CD4-positive, alpha-beta T cell treated with Interleukin-12 subunit alpha and Interleukin-12 subunit beta, for 1 hour (primary cell): ENCODE results near the gene PRKCI.
"Not testable (repeated sequence)": the region's sequence is repeated elsewhere in the genome, so short reads cannot be mapped to it uniquely, and the experiment has no call there.

Experiments
- DNase-seq: peaks from one replicate; pipeline ENCODE4 v3.0.0-alpha.2; 2020

PRKCI gene

DNA sequence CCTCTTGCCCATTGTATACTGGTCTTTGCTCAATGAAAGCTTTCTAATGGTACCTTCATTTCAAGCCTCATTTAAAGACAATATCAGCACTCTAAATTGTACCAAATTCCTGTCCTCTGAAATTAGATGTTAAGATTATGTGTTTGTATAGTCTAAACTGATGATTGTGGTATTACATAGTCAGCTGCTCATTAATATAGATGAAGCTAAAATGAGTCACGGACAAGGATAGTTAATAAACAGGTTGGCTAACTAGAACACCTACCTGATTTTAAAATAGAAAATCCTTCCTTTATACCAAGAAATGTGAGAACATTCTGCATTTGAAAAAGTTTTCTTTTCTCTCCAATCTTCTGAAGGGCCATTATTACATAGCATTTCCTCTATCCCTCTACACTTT, 2.9 kb downstream of the PRKCI start:
- no peak for DNase-seq

DNA sequence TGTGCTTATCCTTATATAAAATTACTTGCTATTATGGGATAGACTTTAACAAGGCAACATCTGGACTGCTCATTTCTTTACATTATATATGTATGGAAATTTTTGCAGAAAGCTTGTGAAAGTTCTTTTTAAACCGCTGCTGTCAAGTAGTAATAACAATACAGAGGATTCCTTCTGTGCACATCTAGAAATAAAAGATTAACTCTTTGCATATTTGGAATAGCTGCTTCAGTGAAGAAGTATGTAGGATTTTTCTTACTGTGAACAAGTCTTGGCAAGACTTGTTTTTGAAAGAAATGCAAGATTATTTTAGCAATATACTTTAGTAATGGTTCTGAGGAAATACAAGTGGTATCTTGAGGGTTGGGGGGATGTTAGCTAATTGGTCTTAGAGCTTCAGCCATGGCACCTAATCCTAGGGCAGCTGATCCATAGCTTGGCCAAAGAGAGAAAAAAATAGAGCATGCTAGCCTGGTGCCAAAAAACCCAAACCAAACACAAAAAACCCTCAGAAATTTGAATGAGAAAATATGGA, 4.3 kb downstream of the PRKCI start:
- no peak for DNase-seq

DNA sequence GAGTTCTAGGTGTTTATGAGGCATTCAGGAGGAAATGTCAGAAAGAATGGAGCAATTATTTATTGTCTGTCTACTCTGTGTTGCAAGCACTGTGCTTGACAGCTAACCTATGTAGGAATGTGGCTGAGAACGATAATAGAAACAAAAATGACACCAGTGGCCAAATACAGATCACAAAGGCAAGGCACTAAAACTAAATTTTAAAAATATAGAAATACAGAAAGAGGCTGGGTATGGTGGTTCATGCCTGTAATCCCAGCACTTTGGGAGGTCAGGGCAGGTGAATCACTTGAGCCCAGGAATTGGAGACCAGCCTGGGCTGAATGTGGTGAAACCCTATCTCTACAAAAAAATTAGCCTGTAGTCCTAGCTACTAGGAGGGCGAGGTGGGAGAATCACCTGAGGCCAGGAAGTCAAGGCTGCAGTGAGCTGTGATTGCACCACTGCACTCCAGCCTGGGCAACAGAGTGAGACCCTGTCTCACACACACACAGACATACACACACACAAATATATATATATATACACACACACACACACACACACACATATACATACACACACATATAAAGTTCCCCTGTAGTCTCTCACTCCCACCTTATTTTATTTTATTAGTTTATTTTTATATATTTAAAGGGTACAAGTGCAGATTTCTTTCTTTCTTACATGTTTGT, 6.0 kb downstream of the PRKCI start:
- no peak for DNase-seq

DNA sequence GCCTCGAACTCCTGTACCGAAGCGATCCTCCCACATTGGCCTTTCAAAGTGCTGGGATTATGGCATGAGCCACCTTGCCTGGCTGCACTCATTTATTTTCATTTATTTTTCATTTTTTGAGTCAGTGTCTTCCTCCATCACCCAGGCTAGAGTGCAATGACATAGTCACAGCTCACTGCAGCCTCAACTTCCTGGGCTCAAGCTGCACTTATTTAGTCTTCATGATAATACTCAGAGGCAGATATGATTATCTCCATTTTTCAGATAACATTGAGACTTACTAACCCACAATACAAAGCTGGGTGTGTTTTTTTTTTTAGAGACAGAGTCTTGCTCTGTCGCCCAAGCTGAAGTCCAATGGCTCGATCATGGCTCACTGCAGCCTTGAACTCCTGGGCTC, 10.0 kb downstream of the PRKCI start:
- DNase-seq = no peak

DNA sequence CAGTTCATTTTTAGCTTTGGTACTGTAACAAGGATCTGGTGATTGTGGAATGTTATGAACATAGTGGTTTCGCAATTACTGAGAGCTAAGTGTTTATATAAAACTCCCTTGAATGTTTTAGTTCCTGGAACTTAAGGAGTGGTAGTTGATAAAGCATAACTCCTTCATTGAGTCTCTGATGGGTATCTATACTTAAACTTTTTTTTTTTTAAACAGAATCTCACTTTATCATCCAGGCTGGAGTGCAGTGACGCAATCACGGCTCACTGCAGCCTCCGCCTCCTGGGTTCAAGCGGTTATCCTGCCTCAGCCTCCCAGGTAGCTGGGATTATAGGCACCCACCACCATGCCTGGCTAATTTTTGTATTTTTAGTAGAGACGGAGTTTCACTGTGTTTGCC, 11.3 kb downstream of the PRKCI start:
- no peak for DNase-seq

DNA sequence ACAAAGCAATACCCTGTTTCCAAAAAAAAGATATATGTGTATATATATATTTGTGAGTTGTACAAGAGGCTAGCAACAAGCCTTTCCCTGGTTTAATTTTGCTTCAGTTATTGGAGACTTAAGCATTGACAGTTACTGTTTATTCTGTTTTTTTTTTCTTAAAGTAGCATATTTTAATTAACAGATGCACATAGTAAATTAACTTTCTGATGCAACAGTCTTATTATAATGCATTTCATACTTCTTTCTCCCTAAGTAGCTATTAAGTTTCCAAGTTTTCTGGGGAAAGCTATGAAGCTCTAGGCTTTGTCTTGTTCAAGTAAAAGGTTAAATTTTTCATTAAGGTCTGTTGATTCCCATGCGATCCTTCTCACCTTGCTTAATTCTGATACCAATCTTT, 17.9 kb downstream of the PRKCI start:
- DNase-seq = no peak

DNA sequence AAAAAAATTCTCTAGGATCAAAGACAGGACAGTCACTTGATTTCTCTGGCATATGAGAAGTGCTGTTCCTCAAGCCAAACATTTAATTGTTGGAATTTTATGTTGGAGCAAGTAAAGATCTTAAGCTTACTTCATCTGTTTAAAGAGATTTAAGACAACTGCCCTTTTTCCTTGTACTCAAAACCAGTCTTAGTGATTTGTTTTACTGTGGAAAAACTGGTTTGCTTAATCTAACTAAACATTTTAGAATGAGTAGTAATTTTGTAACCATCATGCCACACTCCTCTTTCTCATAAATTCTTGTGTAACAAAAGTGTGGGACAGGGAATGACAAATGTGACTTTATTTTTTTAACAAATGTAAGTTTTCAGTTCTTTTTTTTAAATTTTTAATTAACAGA, 18.4 kb downstream of the PRKCI start:
- DNase-seq = no peak

DNA sequence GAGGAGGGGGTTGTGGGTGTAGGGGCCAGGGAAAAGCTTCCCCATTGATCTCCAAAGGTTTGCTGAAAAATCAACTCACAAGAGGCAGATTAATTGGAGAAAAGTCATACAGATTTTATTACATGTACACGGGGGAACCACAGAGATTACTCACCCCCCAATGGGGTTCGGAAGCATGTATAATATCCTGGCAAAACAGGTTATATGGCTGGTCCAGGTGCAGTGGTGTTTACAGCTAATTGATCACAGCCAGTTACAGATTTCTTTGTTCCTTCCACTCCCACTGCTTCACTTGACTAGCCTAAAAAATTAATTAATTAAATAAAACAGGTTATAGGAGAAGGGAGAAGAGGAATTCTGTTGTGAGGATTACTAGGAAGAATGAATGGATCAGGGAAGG, 22.4 kb downstream of the PRKCI start:
- no peak for DNase-seq

DNA sequence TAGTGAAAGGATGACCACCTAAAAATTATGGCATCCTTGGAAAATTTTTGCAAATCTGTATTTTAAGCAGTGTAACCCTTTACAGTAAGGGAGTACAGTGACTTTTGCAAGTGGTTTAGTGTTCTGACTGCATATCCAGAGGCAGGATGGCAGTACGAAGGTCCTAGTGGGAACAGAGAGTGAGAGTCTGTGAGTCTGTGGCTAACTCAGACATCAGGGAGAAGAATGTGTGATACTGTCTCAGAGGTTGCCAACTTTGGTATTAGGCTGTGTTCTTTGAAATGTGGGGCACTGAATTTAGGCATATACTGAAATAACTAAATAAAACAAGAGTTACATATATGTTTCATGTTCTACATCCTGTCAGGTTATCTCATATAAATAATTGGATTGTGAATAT, 25.7 kb downstream of the PRKCI start:
- no peak for DNase-seq

DNA sequence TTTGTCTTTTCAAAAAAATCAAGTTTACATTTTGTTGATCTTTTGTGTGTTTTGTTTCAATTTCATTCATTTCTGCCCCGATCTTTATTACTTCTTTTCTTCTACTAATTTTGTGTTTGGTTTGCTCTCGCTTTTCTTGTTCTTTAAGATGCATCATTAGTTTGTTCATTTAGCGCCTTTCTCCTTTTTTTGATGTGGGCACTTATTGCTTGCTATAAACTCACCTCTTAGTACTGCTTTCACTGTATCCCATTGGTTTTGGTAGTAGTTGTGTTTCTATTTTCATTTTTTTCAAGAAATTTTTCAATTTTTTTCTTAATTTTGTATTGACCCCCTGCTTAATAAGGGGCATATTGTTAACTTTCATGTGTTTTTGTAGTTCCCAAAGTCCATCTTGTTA, 34.4 kb downstream of the PRKCI start:
- no peak for DNase-seq

DNA sequence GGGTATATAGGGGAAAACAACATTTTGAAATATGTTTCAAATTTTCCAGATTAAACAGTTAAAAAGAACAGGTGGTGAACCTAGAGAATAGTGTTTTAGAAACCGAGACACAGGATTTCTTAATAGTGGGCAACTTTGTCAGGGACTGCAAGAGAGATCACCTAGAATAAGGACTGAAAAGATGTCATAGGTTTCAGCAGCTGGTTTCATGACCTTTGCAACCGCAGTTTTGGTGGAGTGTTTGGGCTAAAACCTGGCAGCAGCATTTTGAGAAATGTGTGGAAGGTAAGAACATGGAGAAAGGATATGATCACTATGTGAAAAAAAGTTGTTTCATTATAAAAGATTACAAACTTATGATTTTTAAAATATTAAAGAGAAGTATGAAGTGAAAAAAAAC, 34.9 kb downstream of the PRKCI start:
- DNase-seq = no peak

DNA sequence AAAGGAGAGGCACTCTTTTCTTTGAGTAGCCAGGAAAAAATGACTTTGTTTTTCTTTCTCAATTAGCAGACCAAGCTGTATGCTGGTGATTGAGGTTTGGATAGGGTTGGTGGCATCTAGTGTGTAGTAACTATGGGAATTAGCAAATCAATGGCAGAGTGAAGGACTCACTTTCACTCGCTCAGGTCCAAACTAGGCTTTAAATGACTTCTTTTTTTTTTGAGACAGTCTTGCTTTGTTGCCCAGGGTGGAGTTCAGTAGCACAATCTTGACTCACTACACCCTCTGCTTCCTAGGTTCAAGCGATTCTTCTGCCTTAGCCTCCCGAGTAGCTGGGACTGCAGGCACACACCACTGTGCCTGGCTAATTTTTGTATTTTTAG, 35.9 kb downstream of the PRKCI start:
- no peak for DNase-seq

DNA sequence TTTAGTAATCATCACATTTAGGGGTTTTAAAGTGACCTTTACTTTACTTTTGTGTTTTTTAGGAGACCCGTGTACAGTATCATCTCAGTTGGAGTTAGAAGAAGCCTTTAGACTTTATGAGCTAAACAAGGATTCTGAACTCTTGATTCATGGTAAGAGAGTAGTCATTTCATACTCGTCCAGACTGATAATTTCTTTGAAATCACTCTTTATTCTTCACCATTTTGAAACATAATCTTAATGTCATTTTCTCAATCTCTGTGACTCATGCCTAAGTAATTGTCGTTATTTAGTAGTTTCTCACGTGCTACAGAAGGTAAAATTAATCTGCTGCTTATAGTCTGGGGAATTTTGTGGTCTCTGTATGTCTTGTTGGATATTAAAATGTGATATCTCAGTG, 37.7 kb downstream of the PRKCI start:
- no peak for DNase-seq

DNA sequence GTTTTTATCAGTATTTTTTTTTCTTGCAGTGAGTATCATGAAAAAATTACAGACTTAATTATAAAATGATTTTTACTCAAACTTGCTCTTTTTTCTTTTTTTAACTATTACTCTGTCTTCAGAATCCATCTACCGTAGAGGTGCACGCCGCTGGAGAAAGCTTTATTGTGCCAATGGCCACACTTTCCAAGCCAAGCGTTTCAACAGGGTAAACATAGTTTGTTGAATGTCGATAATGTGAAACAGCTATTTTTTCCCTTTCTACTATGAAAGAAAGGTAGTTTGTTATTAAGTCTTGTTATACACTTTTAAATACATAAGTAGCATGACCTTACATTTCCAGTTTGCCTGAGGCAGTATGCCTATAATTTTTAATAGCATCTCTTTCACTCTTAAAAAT, 45.6 kb downstream of the PRKCI start:
- no peak for DNase-seq

DNA sequence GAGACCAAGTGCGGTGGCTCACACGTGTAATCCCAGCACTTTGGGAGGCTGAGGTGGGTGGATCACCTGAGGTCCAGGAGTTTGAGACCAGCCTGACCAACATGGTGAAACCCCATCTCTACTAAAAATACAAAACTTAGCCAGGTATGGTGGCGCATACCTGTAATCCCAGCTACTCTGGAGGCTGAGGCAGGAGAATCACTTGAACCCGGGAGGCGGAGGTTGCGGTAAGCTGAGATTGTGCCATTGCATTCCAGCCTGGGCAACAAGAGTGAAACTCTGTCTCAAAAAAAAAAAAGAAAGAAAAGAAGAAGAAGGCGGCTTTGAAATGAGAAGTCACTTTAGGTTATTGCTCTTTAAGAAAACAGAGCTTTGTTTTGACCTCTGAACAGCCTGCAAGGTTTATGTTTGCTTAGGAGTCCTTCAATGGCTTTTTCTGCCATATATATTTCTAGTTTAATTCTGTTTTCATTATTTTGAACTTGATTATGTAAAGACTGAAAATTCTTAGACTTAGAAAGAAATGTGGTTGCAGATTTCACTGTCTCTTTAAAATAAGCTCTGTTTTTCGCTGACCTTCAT, 47.5 kb downstream of the PRKCI start:
- not testable (repeated sequence) for DNase-seq

DNA sequence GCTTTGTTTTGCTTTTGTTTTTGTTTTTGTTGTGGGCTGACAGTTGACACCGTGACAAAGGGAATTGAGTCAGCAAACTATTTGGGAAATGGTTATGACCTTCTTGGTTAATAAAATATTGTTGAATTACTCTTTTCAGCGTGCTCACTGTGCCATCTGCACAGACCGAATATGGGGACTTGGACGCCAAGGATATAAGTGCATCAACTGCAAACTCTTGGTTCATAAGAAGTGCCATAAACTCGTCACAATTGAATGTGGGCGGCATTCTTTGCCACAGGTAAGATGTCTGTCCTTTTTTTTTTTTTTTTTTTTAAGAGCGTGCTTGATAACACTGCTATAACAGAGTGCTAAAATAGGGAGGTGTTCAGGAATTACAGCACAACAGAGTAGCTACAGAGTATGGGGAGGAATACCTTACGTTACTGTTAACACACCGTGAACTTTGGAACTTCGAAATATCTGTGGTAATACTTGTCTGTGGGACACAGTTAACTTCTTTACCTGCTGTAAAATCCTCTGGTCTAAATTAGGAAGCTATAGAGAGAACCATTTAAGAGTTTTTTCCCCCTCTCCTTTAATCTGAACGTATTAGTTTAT, 48.2 kb downstream of the PRKCI start:
- DNase-seq = no peak

DNA sequence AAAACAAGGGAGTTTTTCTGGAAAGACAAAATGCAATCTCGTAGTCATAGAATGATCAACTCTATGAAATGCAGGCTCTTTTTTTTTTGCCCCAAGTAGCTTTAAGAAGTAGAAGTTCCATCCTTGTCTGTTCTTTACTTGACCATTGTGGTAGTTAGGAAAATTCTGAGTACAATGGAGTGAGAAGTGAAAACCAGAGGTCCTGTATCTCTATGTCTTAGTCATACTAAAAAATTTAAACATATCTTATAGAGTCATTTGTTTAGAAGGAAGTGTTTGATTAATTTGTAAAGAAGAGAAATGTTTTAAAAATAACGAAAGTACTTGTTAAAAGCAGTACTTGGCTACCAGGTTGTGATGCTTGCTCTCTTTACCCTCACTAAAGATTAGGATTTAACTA, 52.4 kb downstream of the PRKCI start:
- DNase-seq = no peak

DNA sequence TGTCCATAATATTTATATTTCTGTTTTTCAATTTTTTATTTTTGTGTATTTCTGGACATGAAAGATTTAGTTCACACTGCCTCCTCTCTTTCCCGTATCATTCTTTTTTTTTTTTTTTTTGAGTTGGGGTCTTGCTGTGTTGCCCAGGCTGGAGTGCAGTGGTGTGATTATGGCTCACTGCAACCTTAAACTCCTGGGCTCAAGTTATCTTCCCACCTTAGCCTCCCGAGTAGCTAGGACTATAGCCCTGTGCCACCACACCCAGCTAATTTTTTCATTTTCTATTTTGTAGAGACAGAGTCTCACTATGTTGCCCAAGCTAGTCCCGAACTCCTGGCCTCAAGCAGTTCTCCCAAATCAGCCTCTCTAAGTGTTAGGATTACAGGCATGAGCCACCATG, 53.6 kb downstream of the PRKCI start:
- no peak for DNase-seq

DNA sequence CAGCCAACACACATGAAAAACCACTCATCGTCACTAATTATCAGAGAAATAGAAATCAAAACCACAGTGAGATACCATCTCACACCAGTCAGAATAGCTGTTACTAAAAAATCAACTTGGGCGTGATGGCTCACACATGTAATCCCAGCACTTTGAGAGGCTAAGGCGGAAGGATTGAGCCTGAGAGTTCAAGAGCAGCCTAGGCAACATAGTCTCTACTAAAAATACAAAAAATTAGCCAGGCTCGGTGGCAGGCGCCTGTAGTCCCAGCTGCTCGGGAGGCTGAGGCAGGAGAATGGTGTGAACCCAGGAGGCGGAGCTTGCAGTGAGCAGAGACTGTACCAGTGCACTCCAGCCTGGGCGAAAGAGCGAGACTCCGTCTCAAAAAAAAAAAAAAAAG, 55.1 kb downstream of the PRKCI start:
- peak; percentile 57 for DNase-seq

DNA sequence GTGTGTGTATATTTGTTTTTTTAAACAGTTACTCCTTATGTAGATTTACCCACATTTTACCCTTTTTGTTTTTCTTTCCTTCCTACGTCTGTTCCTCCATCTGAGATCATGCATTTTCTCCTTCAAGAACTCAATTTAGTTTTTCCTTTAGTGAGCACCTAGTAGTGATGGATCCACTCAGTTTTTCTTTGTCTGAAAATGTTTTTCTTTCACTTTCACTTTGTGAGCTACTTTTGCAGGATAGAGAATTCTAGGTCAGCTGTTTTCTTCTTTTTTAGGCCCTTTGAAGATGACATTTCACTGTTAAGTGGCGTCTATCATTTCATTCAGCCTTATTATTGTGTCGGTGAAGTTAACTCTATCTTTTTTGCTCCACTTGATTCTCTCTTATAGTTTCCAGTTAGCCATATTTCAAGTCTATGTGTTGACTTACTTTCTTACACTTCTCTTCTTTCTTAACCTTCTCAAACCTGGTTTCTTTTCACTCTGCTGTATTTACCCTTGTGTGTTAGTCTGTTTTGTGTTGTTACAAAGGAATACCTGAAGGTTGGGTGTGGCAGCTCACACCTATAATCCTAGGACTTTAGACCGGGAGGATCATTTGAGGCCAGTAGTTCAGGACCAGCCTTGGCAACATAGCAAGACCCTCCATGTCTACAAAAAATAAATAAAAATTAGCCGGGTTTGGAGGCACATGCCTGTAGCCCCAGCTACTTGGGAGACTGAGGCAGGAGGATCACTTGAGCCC, 55.8 kb downstream of the PRKCI start:
- peak; percentile 20 for DNase-seq

DNA sequence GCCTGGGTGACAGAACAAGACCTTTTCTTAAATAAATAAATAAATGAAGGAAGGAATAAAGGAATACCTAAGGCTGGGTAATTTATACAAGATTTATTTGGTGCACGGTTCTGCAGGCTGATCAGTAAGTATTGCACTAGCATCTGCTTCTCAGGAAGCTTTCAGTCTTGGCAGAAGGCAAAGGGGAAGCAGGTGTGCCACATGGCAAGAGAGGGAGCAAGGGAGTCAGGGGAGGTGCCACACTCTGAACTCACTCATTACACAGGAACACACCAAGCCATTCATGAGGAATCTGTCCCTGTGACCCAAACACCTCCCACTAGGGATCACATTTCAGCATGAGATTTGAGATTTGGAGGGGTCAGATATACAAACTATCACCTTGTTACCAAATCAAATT, 56.4 kb downstream of the PRKCI start:
- no peak for DNase-seq

DNA sequence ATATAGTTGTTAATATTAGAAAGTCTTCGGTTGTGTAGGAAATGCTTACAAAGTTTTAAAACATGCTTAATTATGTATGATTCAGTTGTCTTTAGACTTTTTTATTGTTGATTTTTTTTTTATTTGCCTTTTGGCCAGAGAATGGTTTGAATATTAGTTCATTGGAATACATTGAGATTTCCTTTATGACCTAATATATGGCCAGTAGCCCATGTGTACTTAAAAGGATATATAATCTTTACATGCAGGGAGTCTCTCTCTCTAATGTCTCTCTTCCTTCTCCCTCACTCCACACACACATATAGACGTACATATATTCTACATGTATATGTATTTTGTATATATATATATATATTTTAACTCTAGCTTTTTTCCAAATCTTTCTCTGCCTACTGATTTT, 68.0 kb downstream of the PRKCI start:
- DNase-seq = no peak

DNA sequence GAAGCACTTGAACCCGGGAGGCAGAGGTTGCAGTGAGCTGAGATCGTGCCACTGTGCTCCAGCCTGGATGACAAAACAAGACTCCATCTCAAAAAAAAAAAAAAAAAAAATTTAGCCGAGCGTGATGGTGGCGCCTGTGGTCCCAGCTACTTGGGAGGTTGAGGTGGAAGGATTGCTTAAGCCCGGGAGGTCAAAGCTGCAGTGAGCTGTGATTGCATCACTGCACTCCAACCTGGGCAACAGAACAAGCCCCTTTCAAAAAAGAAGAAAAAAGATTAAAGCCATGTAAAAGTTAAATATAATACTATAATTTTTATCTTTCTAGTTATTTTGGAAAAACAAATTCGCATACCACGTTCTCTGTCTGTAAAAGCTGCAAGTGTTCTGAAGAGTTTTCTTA, 73.4 kb downstream of the PRKCI start:
- DNase-seq = no peak

DNA sequence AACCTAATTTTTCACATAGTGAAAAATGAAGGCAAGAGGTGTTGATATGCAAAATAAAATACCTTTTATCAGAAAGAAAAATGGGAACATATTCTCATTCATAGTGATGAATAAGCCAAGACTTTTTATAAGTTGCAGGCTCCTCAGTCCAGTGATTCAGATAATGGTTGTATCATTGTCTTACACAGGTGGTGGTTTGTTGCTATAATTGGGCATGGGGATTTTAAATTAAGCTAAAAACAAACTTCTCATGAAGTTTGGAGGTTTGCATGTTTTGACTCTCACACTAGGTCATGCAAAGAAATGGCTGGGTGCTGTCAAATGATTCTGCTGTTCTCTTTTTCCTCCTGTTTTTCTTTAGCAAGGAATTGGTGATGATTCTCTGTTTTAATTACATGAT, 74.5 kb downstream of the PRKCI start:
- no peak for DNase-seq
